ENCODE results near the gene HMGA1. TPM values are rescaled to one million over a fixed set of nuclear protein-coding genes. Genes with fewer than 3 reads are reported as not detected.

HMGA1 gene
- total RNA-seq, 1 donor from 2014 or later = 355 TPM

DNA sequence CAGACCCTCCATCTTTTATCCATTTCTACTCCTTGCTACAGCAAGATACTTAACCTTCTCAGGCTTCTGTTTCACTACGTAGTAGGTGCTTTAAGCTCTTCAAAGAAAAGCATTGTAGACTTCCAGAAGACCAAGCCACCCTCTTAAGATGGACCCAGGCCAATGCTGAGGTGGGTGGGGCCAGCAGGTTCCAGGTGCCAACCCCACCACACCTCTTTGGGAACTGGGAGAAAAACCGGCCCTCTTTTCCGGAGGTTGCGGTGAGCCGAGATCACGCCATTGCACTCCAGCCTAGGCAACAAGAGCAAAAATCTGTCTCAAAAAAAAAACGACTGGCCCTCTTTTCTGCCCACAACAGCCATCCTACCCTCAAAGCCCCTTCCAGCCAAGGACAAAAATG lies 10.6 kb upstream of the HMGA1 start:
- Mint-ChIP-seq H3K9me3 (no peaks in the 10 kb centered on the region), H3K27ac (peak overlapping the region; percentile 11), H3K36me3 (no peaks in the 10 kb centered on the region), H3K4me1 (ENCODE audit: unreplicated experiment) (peaks cover 17% of the 10 kb centered on the region), H3K27me3 (no peaks in the 10 kb centered on the region), H3K4me3 (no peak overlapping the region)
- TF ChIP-seq, protein P1, sequence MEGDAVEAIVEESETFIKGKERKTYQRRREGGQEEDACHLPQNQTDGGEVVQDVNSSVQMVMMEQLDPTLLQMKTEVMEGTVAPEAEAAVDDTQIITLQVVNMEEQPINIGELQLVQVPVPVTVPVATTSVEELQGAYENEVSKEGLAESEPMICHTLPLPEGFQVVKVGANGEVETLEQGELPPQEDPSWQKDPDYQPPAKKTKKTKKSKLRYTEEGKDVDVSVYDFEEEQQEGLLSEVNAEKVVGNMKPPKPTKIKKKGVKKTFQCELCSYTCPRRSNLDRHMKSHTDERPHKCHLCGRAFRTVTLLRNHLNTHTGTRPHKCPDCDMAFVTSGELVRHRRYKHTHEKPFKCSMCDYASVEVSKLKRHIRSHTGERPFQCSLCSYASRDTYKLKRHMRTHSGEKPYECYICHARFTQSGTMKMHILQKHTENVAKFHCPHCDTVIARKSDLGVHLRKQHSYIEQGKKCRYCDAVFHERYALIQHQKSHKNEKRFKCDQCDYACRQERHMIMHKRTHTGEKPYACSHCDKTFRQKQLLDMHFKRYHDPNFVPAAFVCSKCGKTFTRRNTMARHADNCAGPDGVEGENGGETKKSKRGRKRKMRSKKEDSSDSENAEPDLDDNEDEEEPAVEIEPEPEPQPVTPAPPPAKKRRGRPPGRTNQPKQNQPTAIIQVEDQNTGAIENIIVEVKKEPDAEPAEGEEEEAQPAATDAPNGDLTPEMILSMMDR (conservative IDR thresholded peaks at IDR 0.05) = no peak
- DNase-seq (ENCODE audit: extremely low spot score, unreplicated experiment) = no peak

DNA sequence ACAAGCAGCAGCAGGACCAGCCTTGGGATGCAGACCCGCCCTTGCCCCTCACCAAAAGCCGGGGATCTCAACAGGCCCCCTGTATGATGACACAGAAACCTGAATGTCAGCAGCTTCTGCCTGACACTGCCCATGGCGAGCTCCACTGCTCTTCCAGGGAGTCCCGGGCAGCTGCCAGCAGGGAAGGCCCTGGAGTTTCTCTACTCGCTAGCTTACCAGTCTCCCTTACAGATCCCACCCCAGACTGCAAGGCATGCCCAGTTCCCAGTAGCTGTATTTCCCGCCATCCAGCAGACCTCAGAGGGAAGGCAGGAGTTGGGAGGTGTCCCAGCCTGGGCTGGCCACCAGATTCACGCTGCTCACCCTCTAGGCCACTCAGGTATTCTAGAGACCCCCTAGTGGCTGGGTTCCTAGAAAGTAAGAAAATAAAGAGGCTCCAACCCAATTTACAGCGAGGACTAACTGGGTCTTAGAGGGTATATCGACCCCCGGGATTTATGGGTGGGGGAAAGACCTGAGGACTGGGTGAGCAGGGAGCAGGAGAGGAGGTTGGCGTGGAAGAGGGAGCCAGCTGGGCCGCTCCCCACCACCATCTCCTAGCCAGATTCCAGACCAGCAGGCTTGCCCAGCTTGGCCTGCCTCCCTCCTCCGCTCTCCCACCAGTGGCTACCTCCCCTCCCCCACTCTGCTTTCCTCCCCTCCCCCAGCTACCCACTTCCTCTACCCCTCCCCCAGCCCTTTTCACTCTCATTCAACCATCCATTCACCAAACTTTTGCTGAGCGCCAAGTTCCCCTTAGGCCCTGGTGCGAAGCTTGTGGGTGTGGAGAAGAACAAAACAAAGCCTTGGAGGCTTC lies 9.7 kb upstream of the HMGA1 start:
- TF ChIP-seq, protein P1 (conservative IDR thresholded peaks at IDR 0.05) = no peak
- Mint-ChIP-seq H3K9me3 (no peaks in the 10 kb centered on the region), H3K27ac (peak overlapping the region; percentile 55), H3K4me3 (no peak overlapping the region), H3K36me3 (no peaks in the 10 kb centered on the region), H3K4me1 (ENCODE audit: unreplicated experiment) (peaks cover 17% of the 10 kb centered on the region), H3K27me3 (no peaks in the 10 kb centered on the region)
- DNase-seq (ENCODE audit: extremely low spot score, unreplicated experiment) = no peak

DNA sequence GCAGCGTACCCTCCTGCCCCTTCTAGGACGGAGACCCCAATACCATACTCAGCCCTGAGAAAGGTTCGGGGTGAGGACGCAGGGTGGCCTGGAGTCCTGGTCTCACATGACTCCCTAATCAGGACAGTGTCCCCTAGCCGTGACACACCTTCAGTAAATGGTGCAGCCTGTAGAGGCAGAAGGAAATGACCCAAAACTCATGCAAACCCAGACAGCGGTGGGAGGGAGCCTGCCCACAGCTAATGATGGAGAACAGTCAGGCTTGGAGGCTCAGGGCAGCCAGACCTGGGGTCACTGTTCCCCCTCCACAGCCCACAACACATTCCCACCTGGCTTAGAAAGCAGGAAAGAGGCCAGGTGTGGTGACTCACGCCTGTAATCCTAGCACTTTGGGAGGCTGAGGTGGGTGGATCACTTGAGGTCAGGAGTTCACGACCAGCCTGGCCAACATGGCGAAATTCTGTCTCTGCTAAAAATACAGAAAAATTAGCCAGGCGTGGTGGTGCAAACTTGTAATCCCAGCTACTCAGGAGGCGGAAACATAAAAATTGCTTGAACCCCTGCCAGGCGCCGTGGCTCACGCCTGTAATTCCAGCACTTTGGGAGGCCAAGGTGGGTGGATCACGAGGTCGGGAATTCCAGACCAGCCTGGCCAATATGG lies 8.8 kb upstream of the HMGA1 start:
- TF ChIP-seq, protein P1 (conservative IDR thresholded peaks at IDR 0.05) = no peak
- no peak overlapping the region for H3K4me3 Mint-ChIP-seq
- no peaks in the 10 kb centered on the region for H3K27me3 Mint-ChIP-seq
- no peaks in the 10 kb centered on the region for H3K36me3 Mint-ChIP-seq
- no peaks in the 10 kb centered on the region for H3K9me3 Mint-ChIP-seq
- peaks cover 16% of the 10 kb centered on the region for H3K4me1 Mint-ChIP-seq (ENCODE audit: unreplicated experiment)
- DNase-seq (ENCODE audit: extremely low spot score, unreplicated experiment) = no peak
- no peak overlapping the region for H3K27ac Mint-ChIP-seq

DNA sequence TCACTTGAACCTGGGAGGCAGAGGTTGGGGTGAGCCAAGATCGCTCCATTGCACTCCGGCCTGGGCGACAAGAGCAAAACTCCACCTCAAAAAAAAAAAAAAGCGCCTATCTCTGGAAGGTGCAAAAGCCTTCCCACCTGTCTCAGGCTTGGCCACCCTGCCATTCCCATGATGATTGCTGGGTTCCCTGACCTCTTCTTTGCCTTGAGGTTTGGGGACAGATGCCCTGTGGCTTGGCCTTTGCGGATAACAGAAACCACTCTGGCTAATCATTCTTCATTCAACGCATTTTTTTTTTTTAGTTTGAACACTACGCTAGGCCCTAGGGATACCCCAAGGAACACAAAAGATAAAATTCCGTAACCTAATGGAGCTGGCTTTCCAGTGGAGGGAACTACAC lies 6.8 kb upstream of the HMGA1 start:
- Mint-ChIP-seq H3K9me3 (no peaks in the 10 kb centered on the region), H3K27me3 (no peaks in the 10 kb centered on the region), H3K4me1 (ENCODE audit: unreplicated experiment) (peaks cover 15% of the 10 kb centered on the region), H3K36me3 (no peaks in the 10 kb centered on the region), H3K27ac (no peak overlapping the region), H3K4me3 (no peak overlapping the region)
- TF ChIP-seq, protein P1 (conservative IDR thresholded peaks at IDR 0.05) = no peak
- no peak for DNase-seq (ENCODE audit: extremely low spot score, unreplicated experiment)

DNA sequence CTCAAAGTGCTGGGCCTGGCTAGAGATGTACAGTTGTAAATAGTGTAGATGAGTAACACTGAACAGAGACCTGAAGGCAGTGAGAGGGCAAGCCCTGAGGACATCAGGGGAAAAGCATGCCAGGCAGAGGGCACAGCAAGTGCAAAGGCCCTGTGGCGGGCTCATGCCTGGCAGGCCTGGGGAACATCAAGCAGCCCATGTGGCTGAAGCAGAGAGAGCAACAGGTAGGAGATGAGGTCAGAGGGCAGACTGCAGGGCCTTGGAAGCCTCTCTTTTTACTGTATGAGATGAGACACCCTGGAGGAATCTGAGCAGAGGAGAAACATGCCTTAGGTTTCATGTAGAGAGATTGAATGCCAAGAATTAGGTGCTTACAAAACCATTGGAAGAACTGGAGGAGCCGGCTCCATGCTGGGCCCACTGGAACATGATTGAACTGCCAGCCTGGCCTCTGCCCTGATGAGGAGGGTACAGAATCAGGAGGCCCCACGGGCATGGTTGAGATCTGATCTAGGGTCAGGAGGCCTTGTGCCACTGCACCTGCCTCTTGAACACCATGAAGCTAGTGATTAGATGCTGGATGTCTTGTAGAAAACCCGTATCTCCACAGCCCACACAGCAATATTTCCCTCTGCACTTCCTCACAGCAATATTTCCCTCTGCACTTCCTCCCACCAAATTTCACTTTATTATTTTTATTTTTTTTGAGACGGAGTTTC lies 5.9 kb upstream of the HMGA1 start:
- H3K4me3 Mint-ChIP-seq = no peak overlapping the region
- H3K9me3 Mint-ChIP-seq = no peaks in the 10 kb centered on the region
- H3K36me3 Mint-ChIP-seq = no peaks in the 10 kb centered on the region
- DNase-seq (ENCODE audit: extremely low spot score, unreplicated experiment) = no peak
- peaks cover 15% of the 10 kb centered on the region for H3K4me1 Mint-ChIP-seq (ENCODE audit: unreplicated experiment)
- H3K27me3 Mint-ChIP-seq = no peaks in the 10 kb centered on the region
- TF ChIP-seq, protein P1 (conservative IDR thresholded peaks at IDR 0.05) = no peak
- peak overlapping the region; percentile 9 for H3K27ac Mint-ChIP-seq
